Esophagus muscularis mucosa (tissue), 4 donors: ENCODE measurements around the gene KRTAP10-11. TPM values are rescaled to one million over a fixed set of nuclear protein-coding genes. Genes with fewer than 3 reads are reported as not detected.
A peak's percentile ranks its signal among the peaks of the same experiment; 100 is the strongest.

Experiments
- DNase-seq: peaks from one replicate; pipeline ENCODE4 v3.0.0-alpha.2; 2017; ENCODE audit errors: extremely low spot score
- H3K27ac ChIP-seq, 4 donors: fragments of 200-600 bp; sonication (generic); replicated peaks in 1 of 4; 1 replicate in 3 of 4; 2 replicates in 1 of 4; pipeline ENCODE4 v1.5.1; 2016 to 2019; ENCODE audit warnings: mild to moderate bottlenecking in 1 of 4
- H3K27me3 ChIP-seq, 4 donors: fragments of 200-600 bp; sonication (generic); one replicate each; pipeline versions ENCODE4 v1.5.1 to v1.6.0; 2016 to 2019
- H3K36me3 ChIP-seq, 4 donors: fragments of 200-600 bp; sonication (generic); one replicate each; pipeline ENCODE4 v1.5.1; 2016 to 2019
- H3K4me1 ChIP-seq, 4 donors: fragments of 200-600 bp; sonication (generic); one replicate each; pipeline ENCODE4 v1.5.1; 2016 to 2019
- H3K4me3 ChIP-seq, 4 donors: fragments of 200-600 bp; sonication (generic); 1 replicate in 2 of 4; 2 replicates in 2 of 4; pipeline ENCODE4 v1.5.1; 2016 to 2019; ENCODE audit warnings: mild to moderate bottlenecking in 4 of 4, moderate library complexity in 1 of 4
- H3K9me3 ChIP-seq, 4 donors: fragments of 200-600 bp; sonication (generic); 1 replicate in 3 of 4; 2 replicates in 1 of 4; pipeline ENCODE4 v1.5.1; 2016 to 2019
- CTCF ChIP-seq, 3 experiments: fragments of 200-600 bp in 2 of 3; fragments of 450-650 bp in 1 of 3; sonication (generic) in 2 of 3; IDR thresholded peaks; one replicate each; pipeline ENCODE4 v1.5.1; 2017 to 2019; ENCODE audit warnings: antibody characterized with exemption in 3 of 3, mild to moderate bottlenecking in 2 of 3, moderate library complexity in 1 of 3
- EP300 ChIP-seq: sonication (generic); formaldehyde crosslinking; IDR thresholded peaks from one replicate; pipeline ENCODE4 v1.6.1; 2017; ENCODE audit warnings: antibody characterized with exemption
- POLR2A ChIP-seq: fragments of 450-650 bp; IDR thresholded peaks from one replicate; pipeline ENCODE4 v1.6.1; 2017; ENCODE audit warnings: antibody characterized with exemption, moderate library complexity, mild to moderate bottlenecking, low read depth
- POLR2AphosphoS5 ChIP-seq, 2 donors: sonication (generic); formaldehyde crosslinking; IDR thresholded peaks; one replicate each; pipeline ENCODE4 v1.6.1; 2017; ENCODE audit warnings: antibody characterized with exemption in 2 of 2
- WGBS: methylation state at CpG from one replicate; pipeline ENCODE4 v1.1.5; 2018; 5-methylcytosine and 5-hydroxymethylcytosine counted together
- intact Hi-C: fragments of 100-400 bp; cut with DNase I; formaldehyde crosslinking; loops from one replicate; pipeline ENCODE4 v1.15.1; 2023
- total RNA-seq, 4 donors: library from RNA; depleted of rRNA; stranded (reverse); fragments of >200 nt; gene quantifications; one replicate each; pipeline versions ENCODE4 v1.1.0 to v1.2.1, GENCODE V29; 2016

KRTAP10-11 gene
- total RNA-seq, 4 donors from 2014 or later: not detected

GRCh38 chr21:44615466-44615865 lies 30.7 kb upstream of the KRTAP10-11 start:
- intact Hi-C loops: no loop called here
- no peaks in the 10 kb centered on the region for H3K4me1 ChIP-seq
- 80% methylated on average over 8 of the region's 8 CpGs for WGBS
- H3K4me3 ChIP-seq: no peak overlapping the region
- peaks cover 0 to 29% (median 14%) of the 10 kb centered on the region in 4 donors for H3K9me3 ChIP-seq
- H3K36me3 ChIP-seq: no peaks in the 10 kb centered on the region
- H3K27me3 ChIP-seq: peaks cover 0 to 50% (median 0%) of the 10 kb centered on the region in 4 donors
- H3K27ac ChIP-seq: no peak overlapping the region
- DNase-seq: no peak
- no peak for TF ChIP-seq EP300
- TF ChIP-seq CTCF (IDR thresholded peaks at IDR 0.05): no peak
- no peak for TF ChIP-seq POLR2AphosphoS5 (IDR thresholded peaks at IDR 0.05)
- TF ChIP-seq POLR2A: no peak

DNA sequence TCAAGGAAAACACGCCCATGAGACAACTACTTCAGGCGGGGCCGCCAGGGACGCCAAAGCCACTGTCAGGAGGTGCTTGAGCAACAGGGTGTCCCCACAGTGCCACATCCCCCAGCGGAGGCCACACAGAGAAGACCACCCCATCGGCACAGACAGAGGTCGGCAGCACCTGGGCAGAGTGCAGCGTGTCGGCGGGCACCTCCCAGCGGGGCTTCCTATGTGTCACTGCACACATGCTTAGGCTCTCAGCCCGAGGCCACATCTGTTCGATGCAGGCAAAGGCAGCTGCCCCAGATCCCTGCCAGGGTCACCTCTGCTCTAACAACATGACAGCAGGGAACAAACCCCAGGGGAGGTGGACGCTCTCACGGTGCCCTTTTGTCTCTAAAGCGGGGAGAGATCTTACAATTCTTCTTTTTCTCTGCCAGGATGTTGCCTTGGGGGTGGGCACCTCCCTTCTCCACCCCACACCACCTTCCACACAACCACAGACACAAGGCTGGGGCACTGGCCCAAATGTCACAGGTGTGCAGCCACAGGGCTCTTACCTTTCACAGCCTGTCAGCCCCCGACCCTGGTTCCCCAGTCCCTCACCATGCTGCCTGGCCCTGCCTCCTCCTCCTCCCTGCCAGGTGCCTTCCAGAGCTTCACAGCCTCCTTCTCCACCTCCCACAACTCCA lies 30.2 kb upstream of the KRTAP10-11 start:
- H3K36me3 ChIP-seq: no peaks in the 10 kb centered on the region
- 52% methylated on average over 7 of the region's 17 CpGs for WGBS
- peaks cover 0 to 23% (median 9%) of the 10 kb centered on the region in 4 donors for H3K9me3 ChIP-seq
- peaks cover 0 to 50% (median 0%) of the 10 kb centered on the region in 4 donors for H3K27me3 ChIP-seq
- no peaks in the 10 kb centered on the region for H3K4me1 ChIP-seq
- peak; percentile 85 for DNase-seq
- no peak overlapping the region for H3K27ac ChIP-seq
- H3K4me3 ChIP-seq: no peak overlapping the region
- TF ChIP-seq POLR2A (no peak), POLR2AphosphoS5 (IDR thresholded peaks at IDR 0.05) (no peak), CTCF (IDR thresholded peaks at IDR 0.05) (no peak), EP300 (no peak)
- intact Hi-C loops: no loop called here

DNA sequence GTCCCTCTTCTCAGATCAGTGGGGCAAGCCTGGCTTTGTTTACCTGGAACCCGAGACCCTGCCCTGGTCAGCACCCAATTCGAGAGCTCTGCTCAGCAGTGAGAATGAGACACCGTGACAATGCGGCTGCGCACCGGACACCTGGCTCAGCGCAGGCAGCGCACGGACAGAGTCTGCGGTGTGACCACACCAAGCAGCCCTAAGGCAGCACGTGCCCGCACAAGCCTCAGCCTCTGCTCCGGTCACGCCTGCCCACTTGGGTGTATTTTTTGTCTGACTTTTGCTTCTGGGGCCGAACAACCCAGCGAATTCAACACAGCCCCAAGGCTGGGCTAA lies 29.7 kb upstream of the KRTAP10-11 start:
- DNase-seq: peak; percentile 57
- intact Hi-C loops: no loop called here
- no peak overlapping the region for H3K27ac ChIP-seq
- peaks cover 0 to 18% (median 4%) of the 10 kb centered on the region in 4 donors for H3K9me3 ChIP-seq
- no peak for TF ChIP-seq POLR2A
- TF ChIP-seq EP300: no peak
- no peak for TF ChIP-seq CTCF (IDR thresholded peaks at IDR 0.05)
- no peak for TF ChIP-seq POLR2AphosphoS5 (IDR thresholded peaks at IDR 0.05)
- no peaks in the 10 kb centered on the region for H3K4me1 ChIP-seq
- no peaks in the 10 kb centered on the region for H3K36me3 ChIP-seq
- 70% methylated on average over 14 of the region's 16 CpGs for WGBS
- H3K4me3 ChIP-seq: no peak overlapping the region
- H3K27me3 ChIP-seq: peaks cover 0 to 50% (median 0%) of the 10 kb centered on the region in 4 donors

GRCh38 chr21:44617071-44617501 lies 29.1 kb upstream of the KRTAP10-11 start:
- DNase-seq: peak; percentile 62
- Histone ChIP-seq H3K9me3 (peaks cover 0 to 13% (median 0%) of the 10 kb centered on the region in 4 donors), H3K36me3 (no peaks in the 10 kb centered on the region), H3K4me3 (no peak overlapping the region), H3K4me1 (no peaks in the 10 kb centered on the region), H3K27ac (no peak overlapping the region), H3K27me3 (peaks cover 0 to 46% (median 0%) of the 10 kb centered on the region in 4 donors)
- 73% methylated on average over 3 of the region's 8 CpGs for WGBS
- TF ChIP-seq POLR2A (no peak), POLR2AphosphoS5 (IDR thresholded peaks at IDR 0.05) (no peak), EP300 (no peak), CTCF (IDR thresholded peaks at IDR 0.05) (no peak)
- intact Hi-C loops: no loop called here
